Measurements from ENCODE around the gene ADGRF3.

GRCh38 chr2:26380281-26380680 lies 33.7 kb upstream of the ADGRF3 start:
- no peak for TF ChIP-seq CTCF (IDR thresholded peaks at IDR 0.05)
- TF ChIP-seq POLR2AphosphoS5 (IDR thresholded peaks at IDR 0.05): no peak

Data from upper lobe of left lung (tissue), 4 donors.